Keratinocyte (primary cell): ENCODE measurements around the gene CEP126. TPM values are rescaled to one million over a fixed set of nuclear protein-coding genes. Genes with fewer than 3 reads are reported as not detected.

Experiments used
- DNase-seq: peaks from one replicate; pipeline ENCODE4 v3.0.0-alpha.2; 2011; ENCODE audit warnings: low read depth, missing footprints, low spot score
- FAIRE-seq: peaks from 2 replicates; lab custom pipeline; 2011; peaks lifted over from hg19 to GRCh38; lab: Jason Lieb, UNC
- H2AFZ ChIP-seq: 2 replicates; pipeline ENCODE4 v1.6.0; 2012; ENCODE audit warnings: low read length, control low read depth, inconsistent platforms; ENCODE audit not compliant: control insufficient read depth
- H3K27ac ChIP-seq: 2 replicates; pipeline ENCODE4 v1.5.1; 2011; ENCODE audit warnings: low read length; ENCODE audit not compliant: control insufficient read depth, insufficient read depth
- H3K27me3 ChIP-seq: 3 replicates; pipeline ENCODE4 v1.6.0; 2011; ENCODE audit warnings: low read length; ENCODE audit not compliant: control insufficient read depth, insufficient read depth; ENCODE audit errors: extremely low read depth
- H3K36me3 ChIP-seq, 2 experiments: 2 replicates in 1 of 2; 3 replicates in 1 of 2; pipeline ENCODE4 v1.5.1; 2011; ENCODE audit warnings: low read length in 2 of 2, mild to moderate bottlenecking in 1 of 2; ENCODE audit not compliant: control insufficient read depth in 2 of 2, insufficient read depth in 2 of 2; ENCODE audit errors: extremely low read depth in 1 of 2
- H3K4me1 ChIP-seq: 3 replicates; pipeline ENCODE4 v1.5.1; 2011; ENCODE audit warnings: low read length; ENCODE audit not compliant: control insufficient read depth, insufficient read depth; ENCODE audit errors: extremely low read depth
- H3K4me2 ChIP-seq: 3 replicates; pipeline ENCODE4 v1.6.0; 2011; ENCODE audit warnings: low read depth, low read length; ENCODE audit not compliant: control insufficient read depth, insufficient read depth; ENCODE audit errors: extremely low read depth
- H3K4me3 ChIP-seq, 3 experiments: fragments of 200-600 bp in 1 of 3; sonication (generic) in 1 of 3; 2 replicates in 2 of 3; 3 replicates in 1 of 3; pipeline ENCODE4 v1.5.1; 2011 to 2016; ENCODE audit warnings: low read length in 3 of 3, mild to moderate bottlenecking in 3 of 3, control low read depth in 2 of 3, inconsistent platforms in 1 of 3, low read depth in 1 of 3, mixed read lengths in 1 of 3, mixed run types in 1 of 3, moderate library complexity in 1 of 3; ENCODE audit not compliant: control insufficient read depth in 2 of 3, insufficient read depth in 2 of 3; ENCODE audit errors: extremely low read depth in 1 of 3
- H3K79me2 ChIP-seq: 2 replicates; pipeline ENCODE4 v1.6.0; 2012; ENCODE audit warnings: low read length; ENCODE audit not compliant: control insufficient read depth, insufficient read depth
- H3K9ac ChIP-seq: 3 replicates; pipeline ENCODE4 v1.6.0; 2011; ENCODE audit warnings: low read length; ENCODE audit not compliant: control insufficient read depth, insufficient read depth; ENCODE audit errors: extremely low read depth
- H3K9me1 ChIP-seq: 3 replicates; pipeline ENCODE4 v1.6.0; 2011; ENCODE audit warnings: low read length; ENCODE audit not compliant: control insufficient read depth, insufficient read depth; ENCODE audit errors: extremely low read depth
- H3K9me3 ChIP-seq: 2 replicates; pipeline ENCODE4 v1.5.1; 2012; ENCODE audit warnings: low read depth, low read length; ENCODE audit not compliant: control insufficient read depth
- H4K20me1 ChIP-seq: 3 replicates; pipeline ENCODE4 v1.6.0; 2011; ENCODE audit warnings: low read length; ENCODE audit not compliant: control insufficient read depth, insufficient read depth; ENCODE audit errors: extremely low read depth
- EZH2 ChIP-seq: IDR thresholded peaks from one replicate; pipeline ENCODE4 v1.6.1; 2012; ENCODE audit warnings: inconsistent platforms, mild to moderate bottlenecking, low read length, moderate library complexity
- dilution Hi-C: fragments of 300-500 bp; cut with MboI; formaldehyde crosslinking; loops from one replicate; pipeline ENCODE4 v1.7.0; 2020; ENCODE audit warnings: low sequenced_read_pairs; ENCODE audit not compliant: extremely low pct_ligation_motif_present
- polyA plus RNA-seq, 5 experiments: library from polyadenylated mRNA; depleted of rRNA in 3 of 5; stranded (reverse) in 3 of 5; stranded (forward) in 1 of 5; unstranded in 1 of 5; fragments of >200 nt; gene quantifications; 1 replicate in 1 of 5; 2 replicates in 3 of 5; 3 replicates in 1 of 5; pipeline versions ENCODE4 v1.2.1 to v1.2.3, GENCODE V29; 2011 to 2012; ENCODE audit warnings: missing spikeins in 2 of 5, low read depth in 1 of 5, low replicate concordance in 1 of 5
- TF ChIP-seq, protein P1 (sequence below), 3 experiments: IDR thresholded peaks in 1 of 3; conservative IDR thresholded peaks in 1 of 3; optimal IDR thresholded peaks in 1 of 3; 2 replicates in 2 of 3; 3 replicates in 1 of 3; pipeline versions ENCODE3 to v1.5.1; 2011; ENCODE audit warnings: low read length in 3 of 3, mild to moderate bottlenecking in 3 of 3, moderate library complexity in 2 of 3, control low read depth in 1 of 3, inconsistent platforms in 1 of 3; ENCODE audit not compliant: insufficient read depth in 2 of 3; ENCODE audit errors: extremely low read depth in 1 of 3

CEP126 gene
- polyA plus RNA-seq, 1 donor (not counting 4 experiments of a cell fraction or from before 2014, with no cell fraction given): 3.4 TPM

DNA sequence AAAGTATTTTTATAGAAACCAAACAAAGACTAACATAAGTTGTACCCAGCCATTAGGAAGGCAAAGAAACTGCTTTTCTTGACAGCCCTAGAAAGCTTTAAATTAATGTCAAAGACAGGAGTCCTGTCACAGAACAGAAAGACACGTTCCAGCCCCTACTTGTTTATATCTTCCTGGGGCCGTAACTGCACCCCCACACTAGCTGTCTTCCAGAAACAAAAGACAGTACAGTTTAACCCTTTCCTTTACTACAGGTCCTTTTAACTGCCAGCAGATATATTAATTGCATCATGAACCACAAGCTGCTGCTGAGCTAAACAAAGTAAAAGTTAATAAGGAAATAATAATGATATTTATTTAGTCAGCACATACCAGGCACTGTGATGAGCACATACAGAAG is 112.1 kb downstream of the CEP126 start:
- dilution Hi-C loops: no loop called here
- Histone ChIP-seq H2AFZ (no peak overlapping the region), H3K36me3 (no peaks in the 10 kb centered on the region), H3K27me3 (no peaks in the 10 kb centered on the region), H3K4me3 (no peak overlapping the region), H3K9me3 (no peaks in the 10 kb centered on the region), H3K4me2 (no peak overlapping the region), H4K20me1 (no peaks in the 10 kb centered on the region), H3K9ac (no peak overlapping the region), H3K27ac (no peak overlapping the region), H3K9me1 (no peaks in the 10 kb centered on the region), H3K4me1 (no peaks in the 10 kb centered on the region), H3K79me2 (no peaks in the 10 kb centered on the region)
- FAIRE-seq (no peak), DNase-seq (no peak)
- no peak for TF ChIP-seq EZH2
- TF ChIP-seq, protein P1, sequence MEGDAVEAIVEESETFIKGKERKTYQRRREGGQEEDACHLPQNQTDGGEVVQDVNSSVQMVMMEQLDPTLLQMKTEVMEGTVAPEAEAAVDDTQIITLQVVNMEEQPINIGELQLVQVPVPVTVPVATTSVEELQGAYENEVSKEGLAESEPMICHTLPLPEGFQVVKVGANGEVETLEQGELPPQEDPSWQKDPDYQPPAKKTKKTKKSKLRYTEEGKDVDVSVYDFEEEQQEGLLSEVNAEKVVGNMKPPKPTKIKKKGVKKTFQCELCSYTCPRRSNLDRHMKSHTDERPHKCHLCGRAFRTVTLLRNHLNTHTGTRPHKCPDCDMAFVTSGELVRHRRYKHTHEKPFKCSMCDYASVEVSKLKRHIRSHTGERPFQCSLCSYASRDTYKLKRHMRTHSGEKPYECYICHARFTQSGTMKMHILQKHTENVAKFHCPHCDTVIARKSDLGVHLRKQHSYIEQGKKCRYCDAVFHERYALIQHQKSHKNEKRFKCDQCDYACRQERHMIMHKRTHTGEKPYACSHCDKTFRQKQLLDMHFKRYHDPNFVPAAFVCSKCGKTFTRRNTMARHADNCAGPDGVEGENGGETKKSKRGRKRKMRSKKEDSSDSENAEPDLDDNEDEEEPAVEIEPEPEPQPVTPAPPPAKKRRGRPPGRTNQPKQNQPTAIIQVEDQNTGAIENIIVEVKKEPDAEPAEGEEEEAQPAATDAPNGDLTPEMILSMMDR (optimal IDR thresholded peaks at IDR 0.05 in 1 of 3, IDR thresholded peaks at IDR 0.05 in 1 of 3, conservative IDR thresholded peaks at IDR 0.05 in 1 of 3; ENCODE audit: extremely low read depth in 1 of 3, insufficient read depth in 2 of 3, low read length in 3 of 3): no peak

DNA sequence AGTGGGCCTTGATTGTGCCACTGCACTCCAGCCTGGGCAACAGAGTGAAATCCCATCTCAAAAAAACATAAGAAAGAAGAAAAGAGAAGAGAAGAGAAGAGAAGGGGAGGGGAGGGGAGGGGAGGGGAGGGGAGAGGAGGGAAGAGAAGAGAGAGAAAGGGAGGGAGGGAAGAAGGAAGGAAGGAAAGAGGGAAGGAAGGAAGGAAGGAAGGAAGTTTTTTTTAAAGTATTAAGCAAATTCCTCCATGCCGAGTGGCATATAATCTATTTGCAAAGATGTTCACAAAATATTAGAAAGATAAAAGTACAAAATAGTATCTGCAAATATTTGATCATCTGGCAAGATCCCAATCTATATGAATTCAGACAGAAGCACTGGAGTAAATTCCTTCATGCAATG is 121.9 kb downstream of the CEP126 start:
- no peaks in the 10 kb centered on the region for H3K27me3 ChIP-seq
- no peaks in the 10 kb centered on the region for H4K20me1 ChIP-seq
- H3K4me3 ChIP-seq: no peak overlapping the region
- no peak overlapping the region for H2AFZ ChIP-seq
- FAIRE-seq (no peak), DNase-seq (no peak)
- H3K9me1 ChIP-seq: no peaks in the 10 kb centered on the region
- H3K4me2 ChIP-seq: no peak overlapping the region
- H3K9ac ChIP-seq: no peak overlapping the region
- no peaks in the 10 kb centered on the region for H3K36me3 ChIP-seq
- TF ChIP-seq, protein P1 (optimal IDR thresholded peaks at IDR 0.05 in 1 of 3, IDR thresholded peaks at IDR 0.05 in 1 of 3, conservative IDR thresholded peaks at IDR 0.05 in 1 of 3; ENCODE audit: extremely low read depth in 1 of 3, insufficient read depth in 2 of 3, low read length in 3 of 3): no peak
- TF ChIP-seq EZH2: no peak
- H3K4me1 ChIP-seq: no peaks in the 10 kb centered on the region
- H3K27ac ChIP-seq: no peak overlapping the region
- no peaks in the 10 kb centered on the region for H3K79me2 ChIP-seq
- no peaks in the 10 kb centered on the region for H3K9me3 ChIP-seq
- dilution Hi-C loops: no loop called here
